GM10266 (cell line): Measurements from ENCODE around the gene MAST2.
"Not testable (repeated sequence)": the region's sequence is repeated elsewhere in the genome, so short reads cannot be mapped to it uniquely, and the experiment has no call there.

Experiments
- DNase-seq: peaks from one replicate; pipeline ENCODE4 v3.0.0; 2012; ENCODE audit errors: extremely low spot score
- CTCF ChIP-seq: IDR thresholded peaks from 2 replicates; pipeline ENCODE4 v1.5.1; 2012; ENCODE audit warnings: mild to moderate bottlenecking, low read depth; ENCODE audit not compliant: control insufficient read depth, insufficient read depth; ENCODE audit errors: missing control alignments

Gene MAST2

GRCh38 chr1:45828841-45829240 lies 25.4 kb downstream of the MAST2 start:
- no peak for DNase-seq
- TF ChIP-seq CTCF = no peak

GRCh38 chr1:45833361-45833760 lies 29.9 kb downstream of the MAST2 start:
- no peak for TF ChIP-seq CTCF
- no peak for DNase-seq

- DNase-seq = no peak
- no peak for TF ChIP-seq CTCF
Measured at GRCh38 chr1:45834689-45835088, 31.3 kb downstream of the MAST2 start.

DNA sequence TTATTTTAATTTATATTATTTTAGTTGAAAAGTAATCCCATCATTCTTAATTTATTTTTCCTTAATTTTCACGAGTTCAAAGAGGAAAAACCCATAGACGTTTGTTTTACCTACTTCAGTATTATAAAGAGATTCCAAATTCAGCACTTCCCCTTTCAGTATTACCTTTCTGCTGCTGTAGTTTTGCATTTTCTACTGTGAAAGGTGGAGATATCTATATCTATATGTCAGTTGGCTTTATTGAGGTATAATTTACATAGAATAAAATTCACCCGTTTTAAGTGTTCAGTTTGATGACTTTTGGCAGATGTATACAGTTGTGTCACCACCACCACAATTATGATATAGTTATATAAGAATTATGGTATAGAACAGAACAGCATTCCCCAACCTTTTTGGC lies 33.0 kb downstream of the MAST2 start:
- no peak for DNase-seq
- no peak for TF ChIP-seq CTCF

GRCh38 chr1:45836861-45837260 lies 33.4 kb downstream of the MAST2 start:
- not testable (repeated sequence) for DNase-seq

DNA sequence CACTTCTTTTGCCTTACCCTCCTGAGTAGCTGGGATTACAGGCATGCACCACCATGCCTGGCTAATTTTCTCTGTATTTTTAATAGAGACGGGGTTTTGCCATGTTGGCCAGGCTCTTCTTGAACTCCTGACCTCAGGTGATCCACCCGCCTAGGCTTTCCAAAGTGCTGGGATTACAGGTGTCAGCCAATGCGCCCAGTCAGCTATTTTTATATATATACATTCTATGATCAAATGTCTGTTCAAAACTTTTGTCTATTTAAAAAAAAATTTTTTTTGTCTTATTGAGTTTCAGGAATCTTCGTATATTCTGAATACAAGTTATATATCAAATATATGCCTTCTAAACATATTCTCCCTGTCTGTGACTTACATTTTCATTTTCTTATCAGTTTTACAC lies 34.9 kb downstream of the MAST2 start:
- not testable (repeated sequence) for DNase-seq

- no peak for TF ChIP-seq CTCF
- DNase-seq = no peak
Measured at GRCh38 chr1:45840704-45841103, 37.3 kb downstream of the MAST2 start.

GRCh38 chr1:45842786-45843185 lies 39.4 kb downstream of the MAST2 start:
- no peak for TF ChIP-seq CTCF
- no peak for DNase-seq
